H1 (cell line): ENCODE data around the gene PHTF1. TPM values are rescaled to one million over a fixed set of nuclear protein-coding genes. Genes with fewer than 3 reads are reported as not detected.

Experiments
- MAX ChIP-seq: IDR thresholded peaks from 2 replicates; pipeline ENCODE4 v1.6.1; 2012; ENCODE audit warnings: inconsistent platforms
- polyA plus RNA-seq, 7 experiments: library from polyadenylated mRNA; depleted of rRNA in 3 of 7; stranded (reverse) in 5 of 7; unstranded in 2 of 7; fragments of >200 nt in 5 of 7; fragments of 200-250 nt in 2 of 7; gene quantifications; 1 replicate in 5 of 7; 2 replicates in 1 of 7; 4 replicates in 1 of 7; pipeline versions ENCODE4 v1.2.1 to v1.2.3, GENCODE V29; 2011 to 2013; ENCODE audit warnings: missing spikeins in 2 of 7, mixed read lengths in 2 of 7
- total RNA-seq: library from RNA; stranded (reverse); fragmentation: NEBNext Ultra II Directional; extraction: Animal tissue kit (Norgen Biotek cat#: 25700); gene quantifications from 2 replicates; pipeline ENCODE4 v1.2.1, GENCODE V29; 2021

The PHTF1 gene
- total and polyA plus RNA-seq, 2 of the 8 experiments (the other 6 are each of a cell fraction or from before 2014, with no cell fraction given) = 9.1 to 26.9 TPM

- no peak for TF ChIP-seq MAX
Observed at GRCh38 chr1:113793878-113794834, 34.9 kb upstream of the PHTF1 start (continued).
